Suprapubic skin (tissue), 4 donors: ENCODE measurements around the gene ZNF331.
"Not testable (repeated sequence)": the region's sequence is repeated elsewhere in the genome, so short reads cannot be mapped to it uniquely, and the experiment has no call there.

ENCODE experiments used
- EP300 ChIP-seq: sonication (generic); formaldehyde crosslinking; IDR thresholded peaks from one replicate; pipeline ENCODE4 v1.6.1; 2017; ENCODE audit warnings: antibody characterized with exemption
- POLR2A ChIP-seq, 2 donors: fragments of 450-650 bp; IDR thresholded peaks; one replicate each; pipeline ENCODE4 v1.6.1; 2017; ENCODE audit warnings: antibody characterized with exemption in 2 of 2, mild to moderate bottlenecking in 2 of 2, moderate library complexity in 2 of 2
- POLR2AphosphoS5 ChIP-seq, 3 donors: sonication (generic); formaldehyde crosslinking; IDR thresholded peaks; one replicate each; pipeline ENCODE4 v1.6.1; 2017; ENCODE audit warnings: antibody characterized with exemption in 3 of 3
- TF ChIP-seq, protein P1 (sequence below), 2 donors: fragments of 200-600 bp in 1 of 2; fragments of 450-650 bp in 1 of 2; sonication (generic) in 1 of 2; IDR thresholded peaks; one replicate each; pipeline ENCODE4 v1.5.1; 2016 to 2019; ENCODE audit warnings: antibody characterized with exemption in 2 of 2, mild to moderate bottlenecking in 1 of 2, moderate library complexity in 1 of 2

DNA sequence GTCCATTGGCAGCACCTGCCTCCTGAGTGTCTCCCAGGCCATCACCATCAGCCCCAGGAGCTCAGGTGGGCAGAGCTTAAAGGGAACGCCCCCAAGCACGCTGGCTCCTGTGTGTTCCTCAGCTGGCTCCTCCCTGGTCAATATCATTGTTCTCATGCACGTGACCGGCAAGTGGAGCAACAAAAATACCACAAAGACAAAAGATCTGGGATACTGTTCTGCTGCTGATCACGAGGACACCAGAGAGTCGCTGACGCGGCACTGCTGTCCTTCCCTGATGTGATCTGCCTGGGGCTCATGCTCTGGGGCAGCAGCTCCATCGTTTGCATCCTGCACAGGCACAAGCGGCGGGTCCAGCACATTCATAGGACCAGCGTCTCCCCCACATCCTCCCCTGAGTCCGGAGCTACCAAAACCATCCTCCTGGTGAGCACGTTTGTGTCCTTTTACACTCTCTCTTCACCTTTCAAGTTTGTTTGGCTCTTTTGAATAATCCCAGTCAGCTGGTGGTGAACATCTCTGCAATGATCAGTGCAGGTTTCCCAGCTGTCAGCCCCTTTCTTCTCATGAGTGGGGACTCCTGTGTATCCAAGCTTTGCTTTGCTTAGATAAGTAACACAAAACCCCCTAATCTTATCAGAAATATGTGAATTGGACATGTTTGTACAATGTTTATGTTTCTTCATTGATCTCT, 34.1 kb upstream of the ZNF331 start:
- TF ChIP-seq, protein P1, sequence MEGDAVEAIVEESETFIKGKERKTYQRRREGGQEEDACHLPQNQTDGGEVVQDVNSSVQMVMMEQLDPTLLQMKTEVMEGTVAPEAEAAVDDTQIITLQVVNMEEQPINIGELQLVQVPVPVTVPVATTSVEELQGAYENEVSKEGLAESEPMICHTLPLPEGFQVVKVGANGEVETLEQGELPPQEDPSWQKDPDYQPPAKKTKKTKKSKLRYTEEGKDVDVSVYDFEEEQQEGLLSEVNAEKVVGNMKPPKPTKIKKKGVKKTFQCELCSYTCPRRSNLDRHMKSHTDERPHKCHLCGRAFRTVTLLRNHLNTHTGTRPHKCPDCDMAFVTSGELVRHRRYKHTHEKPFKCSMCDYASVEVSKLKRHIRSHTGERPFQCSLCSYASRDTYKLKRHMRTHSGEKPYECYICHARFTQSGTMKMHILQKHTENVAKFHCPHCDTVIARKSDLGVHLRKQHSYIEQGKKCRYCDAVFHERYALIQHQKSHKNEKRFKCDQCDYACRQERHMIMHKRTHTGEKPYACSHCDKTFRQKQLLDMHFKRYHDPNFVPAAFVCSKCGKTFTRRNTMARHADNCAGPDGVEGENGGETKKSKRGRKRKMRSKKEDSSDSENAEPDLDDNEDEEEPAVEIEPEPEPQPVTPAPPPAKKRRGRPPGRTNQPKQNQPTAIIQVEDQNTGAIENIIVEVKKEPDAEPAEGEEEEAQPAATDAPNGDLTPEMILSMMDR (IDR thresholded peaks at IDR 0.05), result not testable (repeated sequence)
- not testable (repeated sequence) for TF ChIP-seq POLR2AphosphoS5 (IDR thresholded peaks at IDR 0.05); POLR2A (IDR thresholded peaks at IDR 0.05); EP300
